Psoas muscle (tissue), 8 donors: ENCODE measurements around the gene ACKR1. TPM values are rescaled to one million over a fixed set of nuclear protein-coding genes. Genes with fewer than 3 reads are reported as not detected.

Experiments
- ATAC-seq, 4 donors: fragments of 200-7000 bp; cut with Tn5 transposase; one replicate each; pipeline ENCODE4 v1.9.1; 2020; ENCODE audit warnings: moderate library complexity in 3 of 4, mild to moderate bottlenecking in 2 of 4
- DNase-seq, 2 donors: peaks; one replicate each; pipeline ENCODE4 v3.0.0-alpha.2; 2020
- H3K27ac ChIP-seq: fragments of 200-600 bp; one replicate; pipeline ENCODE4 v1.8.0; 2022
- H3K27me3 ChIP-seq, 3 donors: fragments of 200-600 bp in 1 of 3; one replicate each; pipeline versions ENCODE4 v1.6.1 to v1.8.0; 2013 to 2022; ENCODE audit warnings: low read length in 2 of 3, mild to moderate bottlenecking in 2 of 3, moderate library complexity in 1 of 3; ENCODE audit not compliant: insufficient read depth in 3 of 3
- H3K36me3 ChIP-seq, 2 donors: fragments of 200-600 bp in 1 of 2; one replicate each; pipeline versions ENCODE4 v1.6.1 to v1.8.0; 2013 to 2022; ENCODE audit warnings: low read depth in 1 of 2, mild to moderate bottlenecking in 1 of 2, moderate library complexity in 1 of 2; ENCODE audit not compliant: insufficient read depth in 1 of 2
- H3K4me1 ChIP-seq: fragments of 200-600 bp; one replicate; pipeline ENCODE4 v1.8.0; 2022
- H3K4me3 ChIP-seq: fragments of 200-600 bp; one replicate; pipeline ENCODE4 v1.8.0; 2022; ENCODE audit warnings: mild to moderate bottlenecking
- H3K9me3 ChIP-seq: fragments of 200-600 bp; one replicate; pipeline ENCODE4 v1.8.0; 2022
- CTCF ChIP-seq: fragments of 200-600 bp; IDR thresholded peaks from one replicate; pipeline ENCODE4 v1.8.0; 2022; ENCODE audit warnings: antibody characterized with exemption
- WGBS, 3 donors: extraction: QIAGEN DNeasy Blood & Tissue Kit; methylation state at CpG; one replicate each; pipeline versions ENCODE4 v1.1.6 to v1.1.7; 2013; 5-methylcytosine and 5-hydroxymethylcytosine counted together
- intact Hi-C, 2 donors: fragments of 100-400 bp; cut with DNase I; formaldehyde crosslinking; loops; one replicate each; pipeline versions ENCODE4 v1.11.0 to v1.14.2; 2022
- polyA plus RNA-seq, 3 donors: library from polyadenylated mRNA; stranded (reverse); fragments of 200-250 nt; gene quantifications; one replicate each; pipeline ENCODE4 v1.2.3, GENCODE V29; 2013
- total RNA-seq, 4 donors: library from RNA; stranded (reverse); fragmentation: NEBNext Ultra II Directional in 2 of 4; extraction: Animal tissue kit (Norgen Biotek cat#: 25700) in 2 of 4; gene quantifications; one replicate each; pipeline versions ENCODE4 v1.2.1 to v1.2.4, GENCODE V29; 2021 to 2023
- donor health status: healthy with polysubstance abuse.
- donor health status: DM: no; HTN: no; CAD: no; lungs with moderate emphysema.
- donor health status: Bipolar disorder and iron deficiency.
- donor health status: healthy.
- donor health status: DM: yes; HTN: yes; CAD: no.
- donor health status: DM: no; HTN: no; CAD: no.
- donor health status: DM: no; HTN: no; CAD: no.
- donor health status: DM: yes; HTN: yes; CAD: no.

Gene ACKR1
- total and polyA plus RNA-seq, 7 donors = 11.1 to 24.0 (median 15.2) TPM

- Histone ChIP-seq H3K4me1 (no peaks in the 10 kb centered on the region), H3K27ac (no peak overlapping the region), H3K27me3 (peaks cover 0 to 4% (median 0%) of the 10 kb centered on the region in 3 donors), H3K9me3 (no peaks in the 10 kb centered on the region), H3K36me3 (no peaks in the 10 kb centered on the region), H3K4me3 (no peak overlapping the region)
- DNase-seq = no peak
- no peak for TF ChIP-seq CTCF
- no peak for ATAC-seq
- WGBS, 3 donors = 3 to 16% (median 5%) methylated on average over 1 of the region's 1 CpG
- intact Hi-C loops = no loop called here
Observed at GRCh38 chr1:159229896-159230295, 25.2 kb downstream of the ACKR1 start.

GRCh38 chr1:159239551-159240220 lies 35.0 kb downstream of the ACKR1 start:
- no peak for TF ChIP-seq CTCF
- DNase-seq (no peak), ATAC-seq (no peak)
- no peak overlapping the region for H3K27ac ChIP-seq
- 62 to 69% (median 64%) methylated on average over 4 of the region's 4 CpGs for WGBS, 3 donors
- H3K9me3 ChIP-seq = peaks cover 7% of the 10 kb centered on the region
- H3K4me1 ChIP-seq = no peaks in the 10 kb centered on the region
- intact Hi-C loops = no loop called here
- H3K27me3 ChIP-seq = no peaks in the 10 kb centered on the region
- no peaks in the 10 kb centered on the region for H3K36me3 ChIP-seq
- H3K4me3 ChIP-seq = no peak overlapping the region

GRCh38 chr1:159247266-159247665 lies 42.6 kb downstream of the ACKR1 start:
- intact Hi-C loops = no loop called here
- no peaks in the 10 kb centered on the region for H3K36me3 ChIP-seq
- WGBS, 3 donors = 71 to 93% (median 93%) methylated on average over 3 of the region's 3 CpGs
- DNase-seq (no peak), ATAC-seq (no peak)
- no peak for TF ChIP-seq CTCF
- H3K4me1 ChIP-seq = no peaks in the 10 kb centered on the region
- no peak overlapping the region for H3K27ac ChIP-seq
- no peaks in the 10 kb centered on the region for H3K9me3 ChIP-seq
- no peaks in the 10 kb centered on the region for H3K27me3 ChIP-seq
- H3K4me3 ChIP-seq = no peak overlapping the region

GRCh38 chr1:159248311-159248710 lies 43.6 kb downstream of the ACKR1 start:
- no peaks in the 10 kb centered on the region for H3K4me1 ChIP-seq
- no peak overlapping the region for H3K4me3 ChIP-seq
- no peak overlapping the region for H3K27ac ChIP-seq
- intact Hi-C loops = no loop called here
- ATAC-seq (no peak), DNase-seq (no peak)
- no peaks in the 10 kb centered on the region for H3K36me3 ChIP-seq
- TF ChIP-seq CTCF = no peak
- WGBS, 3 donors = 55 to 68% (median 56%) methylated on average over 1 of the region's 1 CpG
- H3K27me3 ChIP-seq = no peaks in the 10 kb centered on the region
- no peaks in the 10 kb centered on the region for H3K9me3 ChIP-seq

- H3K27me3 ChIP-seq = no peaks in the 10 kb centered on the region
- intact Hi-C loops = no loop called here
- ATAC-seq (no peak), DNase-seq (no peak)
- no peak overlapping the region for H3K27ac ChIP-seq
- no peaks in the 10 kb centered on the region for H3K4me1 ChIP-seq
- WGBS, 3 donors = 60 to 63% (median 62%) methylated on average over 8 of the region's 8 CpGs
- no peaks in the 10 kb centered on the region for H3K36me3 ChIP-seq
- no peaks in the 10 kb centered on the region for H3K9me3 ChIP-seq
- no peak for TF ChIP-seq CTCF
- no peak overlapping the region for H3K4me3 ChIP-seq
Observed at GRCh38 chr1:159250638-159251216, 46.1 kb downstream of the ACKR1 start.
